Fibroblast of lung (primary cell): ENCODE measurements around the gene TCTN3. TPM values are rescaled to one million over a fixed set of nuclear protein-coding genes. Genes with fewer than 3 reads are reported as not detected.
A peak's percentile ranks its signal among the peaks of the same experiment; 100 is the strongest.
"Not testable (repeated sequence)": the region's sequence is repeated elsewhere in the genome, so short reads cannot be mapped to it uniquely, and the experiment has no call there.

Source experiments
- DNase-seq, 2 donors: peaks; one replicate each; pipeline versions ENCODE4 v3.0.0 to v3.0.0-alpha.2; 2010; ENCODE audit warnings: low read depth in 2 of 2
- H2AFZ ChIP-seq: 2 replicates; pipeline ENCODE4 v1.5.1; 2012; ENCODE audit warnings: low read length, control low read depth, inconsistent platforms
- H3K27ac ChIP-seq: 2 replicates; pipeline ENCODE4 v1.5.1; 2011; ENCODE audit warnings: low read length, control low read depth; ENCODE audit not compliant: insufficient read depth
- H3K27me3 ChIP-seq: 2 replicates; pipeline ENCODE4 v1.5.1; 2011; ENCODE audit warnings: mild to moderate bottlenecking, low read length; ENCODE audit not compliant: control insufficient read depth, insufficient read depth
- H3K36me3 ChIP-seq: 2 replicates; pipeline ENCODE4 v1.5.1; 2011; ENCODE audit warnings: low read length; ENCODE audit not compliant: control insufficient read depth, insufficient read depth
- H3K4me1 ChIP-seq: 2 replicates; pipeline ENCODE4 v1.5.1; 2011; ENCODE audit warnings: low read length; ENCODE audit not compliant: control insufficient read depth, insufficient read depth; ENCODE audit errors: extremely low read depth
- H3K4me2 ChIP-seq: 2 replicates; pipeline ENCODE4 v1.5.1; 2011; ENCODE audit warnings: low read length, control low read depth; ENCODE audit not compliant: insufficient read depth; ENCODE audit errors: extremely low read depth
- H3K4me3 ChIP-seq, 4 experiments: fragments of 200-600 bp in 1 of 4; sonication (generic) in 1 of 4; replicated peaks in 1 of 4; 2 replicates each; pipeline ENCODE4 v1.5.1; 2011 to 2016; ENCODE audit warnings: low read length in 4 of 4, low read depth in 3 of 4, mild to moderate bottlenecking in 3 of 4, control low read depth in 2 of 4, inconsistent platforms in 1 of 4, mixed read lengths in 1 of 4; ENCODE audit not compliant: insufficient read depth in 1 of 4; ENCODE audit errors: control extremely low read depth in 1 of 4
- H3K79me2 ChIP-seq: 2 replicates; pipeline ENCODE4 v1.5.1; 2012; ENCODE audit warnings: mild to moderate bottlenecking, low read length, inconsistent platforms; ENCODE audit not compliant: control insufficient read depth, insufficient read depth
- H3K9ac ChIP-seq: 2 replicates; pipeline ENCODE4 v1.5.1; 2011; ENCODE audit warnings: mild to moderate bottlenecking, low read length, control low read depth; ENCODE audit not compliant: insufficient read depth
- H3K9me3 ChIP-seq: 2 replicates; pipeline ENCODE4 v1.5.1; 2012; ENCODE audit warnings: low read depth, low read length; ENCODE audit not compliant: control insufficient read depth, insufficient read depth
- H4K20me1 ChIP-seq: 2 replicates; pipeline ENCODE4 v1.5.1; 2011; ENCODE audit warnings: low read length; ENCODE audit not compliant: control insufficient read depth, insufficient read depth; ENCODE audit errors: extremely low read depth
- CTCF ChIP-seq, 2 donors: IDR thresholded peaks in 1 of 2; conservative IDR thresholded peaks in 1 of 2; 1 replicate in 1 of 2; 2 replicates in 1 of 2; pipeline ENCODE4 v1.5.1; 2011 to 2012; ENCODE audit warnings: low read length in 2 of 2, control low read depth in 1 of 2, inconsistent platforms in 1 of 2, low read depth in 1 of 2, mild to moderate bottlenecking in 1 of 2
- EZH2 ChIP-seq: IDR thresholded peaks from 2 replicates; pipeline ENCODE4 v1.5.1; 2012; ENCODE audit warnings: low read length, control low read depth, mild to moderate bottlenecking; ENCODE audit errors: missing control alignments
- polyA plus RNA-seq, 2 donors: library from polyadenylated mRNA; depleted of rRNA in 1 of 2; stranded (reverse) in 1 of 2; unstranded in 1 of 2; fragments of >200 nt; gene quantifications; 2 replicates each; pipeline ENCODE4 v1.2.1, GENCODE V29; 2011 to 2012; ENCODE audit warnings: missing spikeins in 1 of 2
- total RNA-seq: library from RNA; depleted of rRNA; stranded (reverse); fragments of >200 nt; gene quantifications from 2 replicates; pipeline ENCODE4 v1.2.1, GENCODE V29; 2014

TCTN3 gene
- total and polyA plus RNA-seq, 2 donors (not counting 1 experiment from before 2014, with no cell fraction given), result 42.8 to 50.1 TPM

GRCh38 chr10:95730233-95730632 lies 36.5 kb upstream of the TCTN3 start:
- H2AFZ ChIP-seq, result no peak overlapping the region
- no peak for TF ChIP-seq EZH2
- no peak for TF ChIP-seq CTCF (conservative IDR thresholded peaks at IDR 0.05 in 1 of 2, IDR thresholded peaks at IDR 0.05 in 1 of 2; ENCODE audit: low read depth in 1 of 2, low read length in 2 of 2)
- no peaks in the 10 kb centered on the region for H3K27me3 ChIP-seq

DNA sequence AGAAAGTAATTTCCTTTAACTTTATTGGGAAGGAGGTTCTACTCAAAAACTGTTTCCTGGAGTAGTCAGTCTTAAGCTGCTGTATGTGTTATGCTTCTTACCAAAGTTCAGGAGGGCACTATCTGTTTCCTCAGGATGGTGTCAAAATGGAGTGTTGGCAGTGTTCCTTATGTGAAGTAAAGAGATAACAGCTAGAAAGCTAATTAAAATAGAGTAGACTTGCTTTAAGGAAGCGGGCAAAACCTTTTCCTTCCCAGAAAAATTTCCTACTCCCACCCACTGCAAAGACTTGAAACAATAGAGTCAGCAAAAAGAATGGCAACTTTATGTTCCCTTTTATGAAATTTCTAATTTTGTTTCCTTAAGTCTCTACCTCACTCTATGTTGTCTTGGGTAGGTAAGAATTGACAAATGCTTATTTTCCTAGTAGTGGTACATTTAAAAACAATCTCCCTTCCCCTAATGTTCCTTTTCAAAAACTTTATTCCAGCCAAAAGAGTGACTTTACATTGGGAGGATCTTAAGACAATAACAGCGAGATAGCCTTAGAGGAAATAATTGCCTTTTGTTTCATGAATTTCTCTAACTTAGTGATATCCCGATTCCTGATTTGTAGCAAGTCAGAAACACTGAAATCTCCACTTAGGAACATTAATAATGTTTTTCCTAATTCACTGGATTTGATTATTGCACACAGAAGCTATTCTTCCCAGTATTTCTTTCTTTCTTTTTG lies 35.8 kb upstream of the TCTN3 start:
- Histone ChIP-seq H3K79me2 (no peaks in the 10 kb centered on the region), H3K9me3 (no peaks in the 10 kb centered on the region), H3K27me3 (no peaks in the 10 kb centered on the region), H3K4me1 (no peaks in the 10 kb centered on the region), H3K4me2 (no peak overlapping the region), H3K36me3 (no peaks in the 10 kb centered on the region), H3K27ac (no peak overlapping the region), H2AFZ (no peak overlapping the region), H3K4me3 (no peak overlapping the region), H4K20me1 (no peaks in the 10 kb centered on the region), H3K9ac (no peak overlapping the region)
- no peak for DNase-seq
- TF ChIP-seq EZH2 (no peak), CTCF (conservative IDR thresholded peaks at IDR 0.05 in 1 of 2, IDR thresholded peaks at IDR 0.05 in 1 of 2; ENCODE audit: low read depth in 1 of 2, low read length in 2 of 2) (no peak)

More at GRCh38 chr10:95730233-95730632, 36.5 kb upstream of the TCTN3 start:
- no peaks in the 10 kb centered on the region for H3K9me3 ChIP-seq
- H3K4me1 ChIP-seq, result no peaks in the 10 kb centered on the region
- no peaks in the 10 kb centered on the region for H4K20me1 ChIP-seq
- no peaks in the 10 kb centered on the region for H3K36me3 ChIP-seq
- no peaks in the 10 kb centered on the region for H3K79me2 ChIP-seq
- no peak overlapping the region for H3K9ac ChIP-seq
- H3K27ac ChIP-seq, result no peak overlapping the region
- no peak for DNase-seq
- H3K4me3 ChIP-seq, result no peak overlapping the region
- H3K4me2 ChIP-seq, result no peak overlapping the region

GRCh38 chr10:95728526-95728925 lies 34.8 kb upstream of the TCTN3 start:
- peak in 1 of 2 donors; percentile 28 for DNase-seq

GRCh38 chr10:95722496-95722895 lies 28.8 kb upstream of the TCTN3 start:
- H3K36me3 ChIP-seq, H3K4me2 ChIP-seq, H3K27me3 ChIP-seq, DNase-seq, H2AFZ ChIP-seq, H3K27ac ChIP-seq, H3K9ac ChIP-seq, H3K4me3 ChIP-seq, H3K79me2 ChIP-seq, H3K4me1 ChIP-seq, H3K9me3 ChIP-seq, H4K20me1 ChIP-seq: not testable (repeated sequence)

More at GRCh38 chr10:95728526-95728925, 34.8 kb upstream of the TCTN3 start:
- H3K4me1 ChIP-seq, result no peaks in the 10 kb centered on the region
- H3K9ac ChIP-seq, result no peak overlapping the region
- H3K9me3 ChIP-seq, result no peaks in the 10 kb centered on the region
- H3K4me2 ChIP-seq, result no peak overlapping the region
- H3K79me2 ChIP-seq, result no peaks in the 10 kb centered on the region
- no peaks in the 10 kb centered on the region for H4K20me1 ChIP-seq
- no peak overlapping the region for H2AFZ ChIP-seq
- H3K27ac ChIP-seq, result no peak overlapping the region
- TF ChIP-seq EZH2 (no peak), CTCF (conservative IDR thresholded peaks at IDR 0.05 in 1 of 2, IDR thresholded peaks at IDR 0.05 in 1 of 2; ENCODE audit: low read depth in 1 of 2, low read length in 2 of 2) (no peak)
- no peaks in the 10 kb centered on the region for H3K36me3 ChIP-seq
- H3K4me3 ChIP-seq, result no peak overlapping the region
- H3K27me3 ChIP-seq, result no peaks in the 10 kb centered on the region
